Ascending aorta (tissue), 2 donors: ENCODE results near the gene MLF2. TPM values are rescaled to one million over a fixed set of nuclear protein-coding genes. Genes with fewer than 3 reads are reported as not detected.

Experiments used
- DNase-seq, 2 donors: peaks; one replicate each; pipeline ENCODE4 v3.0.0-alpha.2; 2019; ENCODE audit warnings: low spot score in 2 of 2
- H3K27ac ChIP-seq, 2 donors: fragments of 200-600 bp; sonication (generic); one replicate each; pipeline ENCODE4 v1.5.1; 2016 to 2017; ENCODE audit warnings: mild to moderate bottlenecking in 1 of 2
- H3K27me3 ChIP-seq: fragments of 200-600 bp; sonication (generic); one replicate; pipeline ENCODE4 v1.5.1; 2017
- H3K36me3 ChIP-seq, 2 donors: fragments of 200-600 bp; sonication (generic); one replicate each; pipeline ENCODE4 v1.5.1; 2016
- H3K4me1 ChIP-seq, 2 donors: fragments of 200-600 bp; sonication (generic); one replicate each; pipeline ENCODE4 v1.5.1; 2016 to 2017; ENCODE audit warnings: mild to moderate bottlenecking in 1 of 2
- H3K4me3 ChIP-seq, 2 donors: fragments of 200-600 bp; sonication (generic); one replicate each; pipeline ENCODE4 v1.5.1; 2016 to 2017; ENCODE audit warnings: mild to moderate bottlenecking in 1 of 2
- H3K9me3 ChIP-seq, 2 donors: fragments of 200-600 bp; sonication (generic); one replicate each; pipeline ENCODE4 v1.5.1; 2016
- CTCF ChIP-seq, 3 experiments: fragments of 200-600 bp in 2 of 3; fragments of 450-650 bp in 1 of 3; sonication (generic) in 2 of 3; IDR thresholded peaks; one replicate each; pipeline ENCODE4 v1.5.1; 2016 to 2019; ENCODE audit warnings: antibody characterized with exemption in 3 of 3, mild to moderate bottlenecking in 1 of 3, moderate library complexity in 1 of 3
- intact Hi-C: fragments of 100-400 bp; cut with DNase I; formaldehyde crosslinking; loops from one replicate; pipeline ENCODE4 v1.15.1; 2023
- total RNA-seq: library from RNA; depleted of rRNA; stranded (reverse); fragments of >200 nt; gene quantifications from one replicate; pipeline ENCODE4 v1.1.0, GENCODE V29; 2016

The MLF2 gene
- total RNA-seq, 1 donor from 2014 or later: 145 TPM

- no peaks in the 10 kb centered on the region for H3K36me3 ChIP-seq
- H3K4me3 ChIP-seq: no peak overlapping the region
- no peak overlapping the region for H3K27ac ChIP-seq
- H3K27me3 ChIP-seq: no peaks in the 10 kb centered on the region
- intact Hi-C loops: no loop called here
- peaks cover 3 to 5% of the 10 kb centered on the region in 2 donors for H3K4me1 ChIP-seq
- H3K9me3 ChIP-seq: no peaks in the 10 kb centered on the region
- TF ChIP-seq CTCF (IDR thresholded peaks at IDR 0.05): no peak
- no peak for DNase-seq
Measured at GRCh38 chr12:6758506-6759095, 5.7 kb upstream of the MLF2 start.

- Histone ChIP-seq H3K36me3 (no peaks in the 10 kb centered on the region), H3K27me3 (no peaks in the 10 kb centered on the region), H3K9me3 (no peaks in the 10 kb centered on the region), H3K4me3 (no peak overlapping the region), H3K4me1 (peaks cover 1 to 2% of the 10 kb centered on the region in 2 donors), H3K27ac (no peak overlapping the region)
- DNase-seq: no peak
- TF ChIP-seq CTCF (IDR thresholded peaks at IDR 0.05): no peak
- intact Hi-C loops: no loop called here
Measured at GRCh38 chr12:6757028-6757690, 4.2 kb upstream of the MLF2 start.

GRCh38 chr12:6754411-6754810 is 1.5 kb upstream of the MLF2 start:
- Histone ChIP-seq H3K9me3 (no peaks in the 10 kb centered on the region), H3K36me3 (peaks cover 18 to 20% of the 10 kb centered on the region in 2 donors), H3K27me3 (no peaks in the 10 kb centered on the region), H3K4me1 (peaks cover 7 to 9% of the 10 kb centered on the region in 2 donors), H3K4me3 (no peak overlapping the region), H3K27ac (peak overlapping the region; percentile 95 to 98)
- TF ChIP-seq CTCF (IDR thresholded peaks at IDR 0.05): no peak
- DNase-seq: no peak
- intact Hi-C loops: no loop called here

- TF ChIP-seq CTCF (IDR thresholded peaks at IDR 0.05): peak in 2 of 3 experiments; percentile 94 to 97
- Histone ChIP-seq H3K27me3 (no peaks in the 10 kb centered on the region), H3K4me1 (peaks cover 7 to 9% of the 10 kb centered on the region in 2 donors), H3K4me3 (peak overlapping the region in 1 of 2 donors; percentile 96), H3K36me3 (peaks cover 24 to 25% of the 10 kb centered on the region in 2 donors), H3K9me3 (no peaks in the 10 kb centered on the region), H3K27ac (peak overlapping the region; percentile 95 to 98)
- intact Hi-C loops: loop anchor here (1.0 to 2.0 kb wide), 6 partner anchors 10 to 91 kb away; partner anchors contain the start of genes COPS7A, ING4 and ZNF384
- DNase-seq: no peak
Measured at GRCh38 chr12:6753772-6754356, 923 bp upstream of the MLF2 start.

- Histone ChIP-seq H3K4me1 (peaks cover 7 to 9% of the 10 kb centered on the region in 2 donors), H3K27me3 (no peaks in the 10 kb centered on the region), H3K4me3 (peak overlapping the region; percentile 59 to 96), H3K36me3 (peaks cover 39 to 40% of the 10 kb centered on the region in 2 donors), H3K9me3 (no peaks in the 10 kb centered on the region), H3K27ac (peak overlapping the region; percentile 95 to 98)
- TF ChIP-seq CTCF (IDR thresholded peaks at IDR 0.05): no peak
- intact Hi-C loops: loop anchor here (2.0 kb wide), 2 partner anchors 28 to 64 kb away; partner anchors contain the start of genes COPS7A and ZNF384
- DNase-seq: no peak
Measured at GRCh38 chr12:6752167-6752920, 597 bp downstream of the MLF2 start.
